Suprapubic skin (tissue), 4 donors: Measurements from ENCODE around the gene MAG.

Experiments used
- EP300 ChIP-seq: sonication (generic); formaldehyde crosslinking; IDR thresholded peaks from one replicate; pipeline ENCODE4 v1.6.1; 2017; ENCODE audit warnings: antibody characterized with exemption
- POLR2AphosphoS5 ChIP-seq, 3 donors: sonication (generic); formaldehyde crosslinking; IDR thresholded peaks; one replicate each; pipeline ENCODE4 v1.6.1; 2017; ENCODE audit warnings: antibody characterized with exemption in 3 of 3
- TF ChIP-seq, protein P1 (sequence below), 2 donors: fragments of 200-600 bp in 1 of 2; fragments of 450-650 bp in 1 of 2; sonication (generic) in 1 of 2; IDR thresholded peaks; one replicate each; pipeline ENCODE4 v1.5.1; 2016 to 2019; ENCODE audit warnings: antibody characterized with exemption in 2 of 2, mild to moderate bottlenecking in 1 of 2, moderate library complexity in 1 of 2

DNA sequence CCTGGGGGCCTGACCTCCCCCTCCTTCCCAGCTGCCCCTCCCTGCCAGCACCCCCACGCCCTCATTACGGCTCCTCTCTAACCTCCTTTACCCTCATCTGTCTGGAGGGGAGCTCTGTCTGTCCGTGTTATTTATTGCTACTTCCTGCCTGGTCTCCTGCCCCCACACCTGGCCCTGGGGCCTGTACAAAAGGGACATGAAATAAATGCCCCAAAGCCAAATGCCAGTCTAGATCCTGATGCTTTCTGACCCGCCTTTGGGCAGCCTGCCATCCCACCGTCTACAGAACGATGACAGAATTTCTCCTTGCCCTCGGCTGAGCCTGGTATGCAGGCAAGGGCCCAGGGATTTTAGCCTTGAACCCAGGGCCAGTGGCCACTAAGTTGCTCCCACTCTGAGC is 21.6 kb downstream of the MAG start:
- TF ChIP-seq, protein P1, sequence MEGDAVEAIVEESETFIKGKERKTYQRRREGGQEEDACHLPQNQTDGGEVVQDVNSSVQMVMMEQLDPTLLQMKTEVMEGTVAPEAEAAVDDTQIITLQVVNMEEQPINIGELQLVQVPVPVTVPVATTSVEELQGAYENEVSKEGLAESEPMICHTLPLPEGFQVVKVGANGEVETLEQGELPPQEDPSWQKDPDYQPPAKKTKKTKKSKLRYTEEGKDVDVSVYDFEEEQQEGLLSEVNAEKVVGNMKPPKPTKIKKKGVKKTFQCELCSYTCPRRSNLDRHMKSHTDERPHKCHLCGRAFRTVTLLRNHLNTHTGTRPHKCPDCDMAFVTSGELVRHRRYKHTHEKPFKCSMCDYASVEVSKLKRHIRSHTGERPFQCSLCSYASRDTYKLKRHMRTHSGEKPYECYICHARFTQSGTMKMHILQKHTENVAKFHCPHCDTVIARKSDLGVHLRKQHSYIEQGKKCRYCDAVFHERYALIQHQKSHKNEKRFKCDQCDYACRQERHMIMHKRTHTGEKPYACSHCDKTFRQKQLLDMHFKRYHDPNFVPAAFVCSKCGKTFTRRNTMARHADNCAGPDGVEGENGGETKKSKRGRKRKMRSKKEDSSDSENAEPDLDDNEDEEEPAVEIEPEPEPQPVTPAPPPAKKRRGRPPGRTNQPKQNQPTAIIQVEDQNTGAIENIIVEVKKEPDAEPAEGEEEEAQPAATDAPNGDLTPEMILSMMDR (IDR thresholded peaks at IDR 0.05), result no peak
- no peak for TF ChIP-seq POLR2AphosphoS5 (IDR thresholded peaks at IDR 0.05)
- TF ChIP-seq EP300, result no peak
